HK-2 (cell line): ENCODE measurements around the gene KRTAP10-2.
"Not testable (repeated sequence)": the region's sequence is repeated elsewhere in the genome, so short reads cannot be mapped to it uniquely, and the experiment has no call there.

ENCODE experiments used
- DNase-seq: peaks from one replicate; pipeline ENCODE4 v3.0.0-alpha.2; 2018; ENCODE audit not compliant: unreplicated experiment

KRTAP10-2 gene, protein sequence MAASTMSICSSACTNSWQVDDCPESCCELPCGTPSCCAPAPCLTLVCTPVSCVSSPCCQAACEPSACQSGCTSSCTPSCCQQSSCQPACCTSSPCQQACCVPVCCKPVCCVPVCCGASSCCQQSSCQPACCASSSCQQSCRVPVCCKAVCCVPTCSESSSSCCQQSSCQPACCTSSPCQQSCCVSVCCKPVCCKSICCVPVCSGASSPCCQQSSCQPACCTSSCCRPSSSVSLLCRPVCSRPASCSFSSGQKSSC

DNA sequence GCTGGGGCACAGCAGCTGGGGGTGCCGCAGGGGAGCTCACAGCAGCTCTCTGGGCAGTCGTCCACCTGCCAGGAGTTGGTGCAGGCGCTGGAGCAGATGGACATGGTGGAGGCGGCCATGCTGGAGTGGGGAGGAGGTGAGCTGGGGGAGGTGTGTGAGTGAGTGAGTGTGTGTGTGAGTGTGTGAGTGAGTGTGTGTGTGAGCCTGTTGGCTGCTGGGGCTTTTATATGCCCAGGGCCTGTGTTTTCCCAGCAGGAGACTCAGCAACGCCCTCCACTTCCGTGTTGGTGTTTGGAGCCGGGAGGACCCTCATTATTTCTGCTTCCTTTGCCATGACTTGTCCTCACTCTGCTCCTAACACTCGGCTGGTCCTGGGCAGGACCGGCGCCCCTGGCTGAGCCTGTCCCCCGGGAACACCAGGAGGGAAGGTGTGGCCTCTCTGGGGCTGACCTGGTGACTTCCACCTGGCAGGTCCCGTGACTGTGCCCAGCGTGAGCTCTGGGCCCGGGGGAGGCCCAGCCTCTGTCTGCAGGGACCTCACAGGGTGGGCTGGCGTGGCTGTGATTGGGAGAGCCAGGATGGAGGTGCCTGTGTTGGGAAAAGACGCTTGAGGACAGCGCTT lies at the start of gene KRTAP10-2:
Gene KRTAP10-2, minus strand, starts transcription at position 166 of the 622 bp plus-strand sequence. Its CDS starts 47 bp downstream, at position 119.
- DNase-seq: no peak

DNA sequence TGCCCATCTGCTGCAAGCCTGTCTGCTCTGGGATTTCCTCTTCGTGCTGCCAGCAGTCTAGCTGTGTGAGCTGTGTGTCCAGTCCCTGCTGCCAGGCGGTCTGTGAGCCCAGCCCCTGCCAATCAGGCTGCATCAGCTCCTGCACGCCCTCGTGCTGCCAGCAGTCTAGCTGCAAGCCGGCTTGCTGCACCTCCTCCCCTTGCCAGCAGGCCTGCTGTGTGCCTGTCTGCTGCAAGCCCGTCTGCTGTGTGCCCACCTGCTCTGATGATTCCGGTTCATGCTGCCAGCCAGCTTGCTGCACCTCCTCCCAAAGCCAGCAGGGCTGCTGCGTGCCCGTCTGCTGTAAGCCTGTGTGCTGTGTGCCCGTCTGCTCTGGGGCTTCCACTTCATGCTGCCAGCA lies 49.8 kb upstream of the KRTAP10-2 start:
- not testable (repeated sequence) for DNase-seq

DNA sequence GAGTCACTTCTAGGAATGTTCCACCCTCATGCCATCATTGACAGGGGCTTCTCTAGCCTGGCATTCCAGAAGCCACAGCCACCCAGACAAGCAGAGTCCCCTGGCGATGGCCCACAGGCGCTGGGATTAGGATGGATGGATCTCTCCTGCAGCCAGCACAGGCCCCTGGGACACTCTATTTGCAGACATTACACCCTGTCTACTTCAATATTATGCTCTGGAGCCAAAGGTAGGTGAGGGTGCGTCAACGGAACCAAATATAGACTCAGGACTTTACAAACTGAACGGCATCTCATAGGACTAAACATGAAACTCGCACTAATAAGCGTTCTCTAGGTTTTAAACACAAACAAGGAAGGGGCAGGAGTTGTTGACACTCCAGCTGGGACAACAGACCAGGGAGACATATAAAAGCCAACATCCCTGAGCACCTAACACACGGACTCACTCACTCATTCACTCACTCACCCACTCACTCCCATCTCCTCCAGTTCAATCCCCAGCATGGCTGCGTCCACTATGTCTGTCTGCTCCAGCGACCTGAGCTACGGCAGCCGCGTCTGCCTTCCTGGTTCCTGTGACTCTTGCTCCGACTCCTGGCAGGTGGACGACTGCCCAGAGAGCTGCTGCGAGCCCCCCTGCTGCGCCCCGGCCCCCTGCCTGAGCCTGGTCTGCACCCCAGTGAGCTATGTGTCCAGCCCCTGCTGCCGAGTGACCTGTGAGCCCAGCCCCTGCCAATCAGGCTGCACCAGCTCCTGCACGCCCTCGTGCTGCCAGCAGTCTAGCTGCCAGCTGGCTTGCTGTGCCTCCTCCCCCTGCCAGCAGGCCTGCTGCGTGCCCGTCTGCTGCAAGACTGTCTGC lies 49.0 kb upstream of the KRTAP10-2 start, which contains the start of gene KRTAP10-7:
Gene KRTAP10-7, plus strand, starts transcription at position 480 of the 861 bp plus-strand sequence. Its CDS starts 25 bp downstream, at position 505.
- DNase-seq: not testable (repeated sequence)

DNA sequence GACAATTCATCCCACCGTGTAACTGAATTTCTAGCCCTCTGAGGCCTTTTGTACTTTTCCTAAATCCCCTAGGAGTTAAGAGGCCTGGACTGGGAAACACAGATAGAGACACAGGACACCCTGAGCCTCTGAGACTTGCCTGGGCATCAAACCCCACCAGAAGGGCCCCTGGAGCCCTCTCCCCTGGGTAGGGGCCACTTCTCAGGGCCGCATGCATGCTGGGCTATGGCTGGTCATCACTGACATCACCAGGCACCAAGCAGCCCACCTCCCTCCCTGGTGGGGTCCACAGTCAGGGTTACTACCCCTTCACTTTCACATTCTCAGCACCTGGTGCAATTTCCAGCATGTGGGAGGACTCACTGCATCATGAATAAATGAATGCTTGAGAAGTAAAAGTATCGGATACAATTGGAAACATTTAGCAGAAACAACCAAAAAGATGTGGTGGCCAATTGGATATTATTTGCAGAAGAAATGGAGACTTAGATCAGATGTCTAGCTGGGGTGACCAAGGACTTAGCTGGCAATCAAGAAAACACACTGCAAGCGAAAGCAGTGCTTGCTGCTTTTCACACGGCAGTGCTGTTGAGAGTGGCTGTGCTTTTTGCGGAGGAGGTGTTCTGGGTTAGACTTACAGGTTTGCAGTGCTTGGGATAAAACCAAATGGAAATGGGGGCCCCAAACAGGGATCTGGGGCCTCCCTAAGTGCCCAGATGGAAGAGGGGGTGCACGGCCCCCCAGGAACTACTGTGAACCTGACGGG lies 48.1 kb upstream of the KRTAP10-2 start:
- DNase-seq: no peak

DNA sequence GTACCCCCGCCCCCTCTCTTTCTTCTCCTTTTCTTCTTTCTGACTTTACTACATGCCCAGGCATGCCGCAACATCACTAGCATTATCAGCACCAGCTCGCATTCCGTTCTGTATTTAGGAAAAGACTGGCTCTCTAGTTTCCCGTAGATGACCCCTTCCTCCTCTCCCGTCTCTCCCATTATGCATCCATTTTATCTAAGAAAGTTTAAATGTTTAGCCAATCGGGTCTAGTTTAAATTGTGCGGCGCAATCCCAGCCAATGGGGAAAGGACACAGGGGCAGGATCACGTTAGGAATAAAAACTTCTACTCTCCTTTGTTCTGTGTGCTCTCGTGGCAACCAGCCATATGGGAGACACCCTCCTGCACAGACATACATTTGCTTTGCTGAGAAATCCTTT lies 46.8 kb upstream of the KRTAP10-2 start:
- no peak for DNase-seq

DNA sequence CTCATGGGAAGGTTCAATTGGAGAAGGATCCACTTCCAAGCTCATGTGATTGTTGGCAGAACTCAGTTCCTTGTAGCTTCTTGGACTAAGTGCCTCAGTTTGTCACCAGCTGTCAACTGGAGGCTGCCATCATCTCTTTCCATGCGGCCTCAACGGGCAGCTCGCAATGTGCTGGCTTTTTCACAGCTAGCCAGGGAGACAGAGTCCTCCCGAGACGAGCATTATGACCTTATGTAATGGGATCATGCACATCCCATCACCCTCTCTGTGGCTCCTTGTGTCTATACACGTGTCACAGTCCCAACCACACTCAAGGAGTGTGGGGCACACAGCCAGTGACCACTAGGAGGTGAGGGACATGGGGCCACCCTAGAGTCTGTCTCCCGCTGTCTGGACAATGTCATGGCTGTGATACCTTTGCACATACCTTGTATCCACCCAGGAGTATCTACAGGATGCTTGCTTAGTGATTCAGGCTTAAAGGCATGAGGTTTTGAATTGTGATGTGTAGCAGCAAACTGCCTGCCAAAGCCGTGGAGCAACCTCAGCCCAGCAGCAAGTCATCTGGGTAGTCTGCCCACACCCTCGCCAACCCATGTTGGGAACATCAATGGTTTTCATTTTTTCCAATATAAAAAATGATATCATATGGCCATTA lies 44.9 kb upstream of the KRTAP10-2 start:
- DNase-seq: peak; percentile 30

DNA sequence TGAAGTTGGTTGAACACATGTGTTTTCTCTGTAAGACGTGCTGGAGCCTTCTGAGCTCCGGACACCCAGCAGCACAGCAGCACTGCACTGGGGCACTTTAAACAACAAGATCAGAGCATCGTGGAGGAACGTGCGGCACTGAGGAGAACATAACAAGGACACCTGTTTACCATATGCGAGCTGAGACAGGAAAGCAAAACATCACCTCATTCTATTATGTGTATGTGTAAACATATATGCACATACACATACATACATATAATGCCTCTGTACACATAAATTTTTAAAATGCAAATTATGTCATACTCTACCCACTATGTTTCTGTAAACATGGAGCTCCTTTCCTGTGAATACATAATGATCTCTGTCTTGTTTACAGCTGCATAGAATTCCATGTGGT lies 44.2 kb upstream of the KRTAP10-2 start:
- DNase-seq: no peak

DNA sequence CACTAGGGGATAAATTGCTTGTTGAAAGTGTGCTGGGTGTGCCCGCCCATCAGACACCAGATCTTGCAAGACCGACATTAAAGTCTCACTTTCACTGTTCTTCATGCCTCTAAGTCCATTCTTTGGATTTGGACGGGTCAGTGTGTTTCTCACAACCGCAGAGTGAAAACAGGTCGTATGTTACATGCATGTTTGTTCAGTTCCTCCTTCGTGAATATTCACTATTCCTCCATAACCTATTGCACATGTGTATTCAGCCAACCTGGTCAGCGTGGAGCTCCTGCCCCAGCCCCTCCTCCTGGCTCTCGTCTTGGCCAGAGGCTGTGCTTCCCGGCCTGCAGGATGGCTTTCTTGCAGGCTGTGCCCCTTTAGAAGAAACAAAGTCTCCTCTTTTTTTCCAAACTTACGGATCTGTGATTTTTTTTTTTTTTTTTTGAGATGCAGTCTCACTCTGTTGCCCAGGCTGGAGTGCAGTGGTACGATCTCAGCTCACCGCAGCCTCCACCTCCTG lies 43.2 kb upstream of the KRTAP10-2 start:
- DNase-seq: no peak

DNA sequence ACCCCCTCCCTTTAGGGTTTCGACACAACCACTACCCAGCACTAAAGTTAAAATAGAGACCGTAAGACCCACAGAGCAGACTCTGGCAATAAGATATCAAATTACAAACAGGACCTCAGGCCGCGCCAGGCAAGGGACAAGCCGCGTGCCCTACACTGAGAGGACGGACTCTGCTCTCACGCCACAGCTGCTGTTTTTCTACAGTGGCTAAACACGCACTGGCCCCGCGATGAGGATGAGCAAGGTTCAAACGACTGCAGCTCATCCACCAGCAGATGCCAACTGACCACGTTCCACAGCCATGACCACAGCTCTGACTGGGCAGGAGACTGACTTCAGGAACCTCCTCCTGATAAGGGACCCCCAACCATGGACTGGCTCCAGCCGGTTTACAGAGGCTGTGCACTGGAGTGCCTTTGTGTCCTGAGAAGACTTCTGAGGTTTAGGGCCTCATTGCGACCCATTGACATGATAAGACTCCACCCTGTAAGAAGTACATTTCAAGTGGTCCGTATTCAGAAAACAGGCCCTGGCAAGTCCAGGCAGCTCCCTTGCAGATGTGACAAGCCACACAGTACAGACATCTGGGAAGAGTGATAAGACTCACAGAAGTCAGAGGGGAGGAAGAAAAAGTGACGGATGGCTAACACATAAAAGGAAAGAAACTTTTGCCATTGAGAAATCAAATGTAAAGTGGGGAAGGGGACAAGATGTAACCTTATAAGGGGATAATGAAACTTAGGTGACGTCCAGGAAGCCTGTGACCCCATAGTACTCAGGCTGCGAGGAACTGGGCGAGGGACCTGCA lies 42.5 kb upstream of the KRTAP10-2 start:
- DNase-seq: no peak

DNA sequence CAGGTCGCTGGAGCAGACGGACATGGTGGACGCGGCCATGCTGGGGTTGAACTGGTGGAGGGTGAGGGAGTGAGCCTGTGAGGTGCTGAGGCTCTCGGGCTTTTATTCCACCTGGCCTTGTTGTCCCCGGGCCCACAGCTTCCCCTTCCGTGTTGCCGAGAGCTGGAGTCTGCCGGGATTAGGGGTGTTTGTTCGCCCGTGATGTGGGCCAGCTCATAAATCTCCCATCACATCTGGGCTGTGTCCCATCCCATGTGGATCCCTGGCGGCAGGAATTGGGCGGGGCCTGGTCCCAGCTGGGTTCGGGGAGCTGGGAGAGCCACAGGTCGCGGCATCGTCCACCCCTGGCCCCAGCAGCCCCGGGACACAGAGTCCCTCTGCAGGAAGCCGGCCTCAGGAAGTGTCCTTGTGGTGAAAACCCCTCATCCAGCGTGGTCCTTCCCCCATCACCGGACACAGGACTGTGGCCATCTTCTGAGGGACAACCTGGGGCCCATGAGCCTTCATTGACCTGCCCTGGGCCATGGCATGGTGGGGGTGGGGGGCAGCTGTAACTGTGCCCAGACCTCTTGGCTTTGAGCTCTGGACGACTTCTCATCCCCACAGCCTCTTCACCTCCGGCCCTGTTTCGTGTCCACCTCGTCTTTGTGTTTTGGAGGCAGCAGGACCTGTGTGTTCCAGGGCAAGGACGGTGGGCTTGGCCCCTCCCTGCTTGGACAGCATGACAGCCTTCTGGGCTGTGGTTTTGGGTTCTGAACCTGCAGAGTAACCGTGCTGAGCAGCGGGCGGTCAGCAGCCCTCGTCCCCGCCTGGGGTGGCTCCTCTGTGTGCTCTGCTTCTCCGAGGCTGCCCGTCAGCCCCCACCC lies 41.4 kb upstream of the KRTAP10-2 start, which contains the start of gene KRTAP10-6:
Gene KRTAP10-6, minus strand, starts transcription at position 60 of the 866 bp plus-strand sequence. Its CDS starts 21 bp downstream, at position 39.
- DNase-seq: no peak

DNA sequence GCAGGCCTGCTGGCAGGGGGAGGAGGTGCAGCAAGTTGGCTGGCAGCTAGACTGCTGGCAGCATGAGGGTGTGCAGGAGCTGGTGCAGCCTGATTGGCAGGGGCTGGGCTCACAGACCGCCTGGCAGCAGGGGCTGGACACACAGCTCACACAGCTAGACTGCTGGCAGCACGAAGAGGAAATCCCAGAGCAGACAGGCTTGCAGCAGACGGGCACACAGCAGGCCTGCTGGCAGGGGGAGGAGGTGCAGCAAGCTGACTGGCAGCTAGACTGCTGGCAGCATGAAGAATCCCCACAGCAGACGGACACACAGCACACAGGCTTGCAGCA lies 40.5 kb upstream of the KRTAP10-2 start:
- not testable (repeated sequence) for DNase-seq

DNA sequence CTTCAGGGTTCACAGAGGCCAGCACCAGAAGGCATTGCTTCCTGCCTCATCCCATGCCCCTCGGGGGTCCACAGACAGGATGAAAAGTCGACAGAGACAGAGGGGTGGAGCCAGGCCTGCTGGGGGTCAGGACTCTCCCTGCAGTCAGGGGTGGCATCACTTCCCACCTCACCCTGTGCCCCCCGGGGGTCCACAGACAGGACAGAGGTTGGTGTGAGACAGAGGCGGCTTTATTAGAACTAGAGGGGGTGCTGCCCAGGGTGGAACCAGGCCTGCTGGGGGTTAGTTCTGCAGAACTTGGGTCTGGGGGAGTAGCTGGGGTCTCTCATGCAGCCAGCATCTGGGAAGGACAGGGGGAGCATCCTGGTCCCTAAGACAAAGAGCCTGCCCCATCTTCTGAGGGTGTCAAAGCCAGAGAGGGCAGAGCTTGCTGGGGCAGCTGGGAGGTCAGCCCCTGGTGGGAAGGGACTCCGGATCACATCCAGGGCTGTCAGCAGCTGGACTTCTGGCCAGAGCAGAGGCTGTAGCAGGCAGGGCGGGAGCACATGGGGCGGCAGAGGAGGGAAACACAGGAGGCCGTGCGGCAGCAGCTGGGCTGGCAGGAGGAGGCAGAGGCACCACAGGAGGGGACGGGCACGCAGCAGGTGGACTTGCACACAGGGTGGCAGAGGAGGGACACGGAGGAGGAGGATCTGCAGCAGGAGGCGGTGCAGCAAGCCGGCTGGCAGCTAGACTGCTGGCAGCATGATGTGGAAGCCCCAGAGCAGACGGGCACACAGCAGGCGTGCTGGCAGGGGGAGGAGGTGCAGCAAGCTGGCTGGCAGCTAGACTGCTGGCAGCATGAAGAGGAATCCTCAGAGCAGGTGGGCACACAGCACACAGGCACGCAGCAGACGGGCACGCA lies 39.8 kb upstream of the KRTAP10-2 start:
- not testable (repeated sequence) for DNase-seq

DNA sequence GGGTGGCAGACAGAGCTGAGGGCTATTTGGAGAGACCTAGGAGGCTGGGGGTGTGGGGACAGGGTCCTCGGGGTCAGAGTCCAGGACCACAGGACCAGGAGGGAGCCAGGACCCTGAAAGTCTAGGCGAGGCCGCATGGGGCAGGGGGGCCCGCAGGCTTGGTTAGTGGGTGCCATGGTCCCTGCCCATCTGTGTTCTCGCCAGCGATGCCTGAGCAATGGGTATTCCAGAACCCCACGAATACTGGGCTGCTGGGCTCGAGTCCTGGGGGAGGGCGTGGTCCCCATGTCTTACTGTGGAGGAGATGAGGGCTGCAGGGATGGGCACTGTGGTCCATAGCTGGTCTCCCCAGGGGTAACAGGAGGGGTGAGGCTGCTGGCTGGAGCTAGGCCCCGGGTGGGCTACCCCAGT lies 39.0 kb upstream of the KRTAP10-2 start:
- DNase-seq: no peak

DNA sequence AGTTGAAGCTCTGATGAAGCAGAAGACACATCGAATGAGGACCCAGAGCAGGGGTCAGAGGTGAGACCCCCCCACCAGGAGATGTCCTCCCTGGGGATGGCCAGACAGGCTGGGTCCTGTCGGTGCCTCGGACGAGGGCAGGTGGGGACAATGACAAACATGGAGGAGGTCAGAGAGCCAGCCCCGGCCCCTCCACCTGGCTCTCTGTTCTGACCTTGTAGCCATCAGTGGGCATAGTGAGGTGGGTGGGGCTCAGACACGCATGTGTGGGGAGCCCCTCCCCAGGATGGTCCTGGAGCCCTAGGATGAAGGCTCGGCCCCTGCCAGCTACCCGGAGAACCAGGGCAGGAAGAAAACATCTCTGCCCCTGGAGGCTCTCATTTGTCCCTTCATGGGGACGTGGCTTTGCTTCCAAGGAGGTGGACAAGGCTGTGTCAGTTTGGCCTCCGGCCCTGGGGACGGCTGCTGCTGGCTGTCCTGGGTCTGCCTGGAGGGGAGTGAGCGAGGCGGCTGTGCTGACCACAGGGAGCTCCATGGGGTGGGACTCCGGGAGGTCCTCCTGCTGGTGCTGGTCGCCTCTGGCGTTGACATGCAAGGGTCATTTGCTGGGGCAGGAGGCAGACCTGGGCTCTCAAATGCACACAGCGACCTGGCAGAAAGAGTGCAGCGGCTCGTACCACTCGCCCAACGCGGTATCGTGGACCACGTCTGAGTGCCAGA lies 38.4 kb upstream of the KRTAP10-2 start:
- no peak for DNase-seq

DNA sequence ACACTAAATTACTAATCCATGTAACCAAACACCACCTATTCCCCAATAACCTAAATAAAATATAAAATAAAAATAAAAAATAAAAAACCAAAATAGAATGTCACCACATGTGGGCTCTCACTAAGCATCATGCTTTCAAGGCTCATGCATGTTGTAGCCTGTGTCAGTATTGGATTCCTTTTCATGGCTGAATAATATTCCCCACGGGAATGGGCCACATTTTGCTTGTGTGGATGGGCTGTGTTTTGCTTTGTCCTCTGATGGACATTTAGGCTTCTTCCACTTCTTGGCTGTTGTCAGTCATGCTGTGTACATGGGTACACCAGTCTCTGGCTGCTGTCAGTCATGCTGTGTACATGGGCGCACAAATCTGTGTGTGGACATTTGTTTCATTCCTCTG lies 37.8 kb upstream of the KRTAP10-2 start:
- no peak for DNase-seq

DNA sequence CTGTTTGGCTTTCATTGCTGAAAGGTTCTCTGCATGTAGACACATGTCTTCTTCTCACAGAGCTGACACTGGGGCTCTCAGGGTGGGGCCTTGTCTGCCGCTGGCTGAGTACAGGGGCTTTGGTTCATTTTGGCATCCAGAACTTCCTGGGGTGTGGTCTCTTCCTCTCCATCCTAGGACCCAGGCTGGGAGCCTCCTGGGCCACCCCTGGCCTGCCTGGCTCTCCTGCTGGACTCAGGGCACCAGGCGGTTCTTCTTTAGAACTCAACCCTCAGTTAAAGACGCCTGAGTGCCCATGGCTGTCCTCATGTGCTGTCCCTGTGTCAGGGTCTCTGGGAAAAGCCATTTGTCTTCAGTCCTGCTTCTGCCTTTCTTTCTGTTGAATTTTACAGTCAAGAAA lies 34.6 kb upstream of the KRTAP10-2 start:
- DNase-seq: no peak

DNA sequence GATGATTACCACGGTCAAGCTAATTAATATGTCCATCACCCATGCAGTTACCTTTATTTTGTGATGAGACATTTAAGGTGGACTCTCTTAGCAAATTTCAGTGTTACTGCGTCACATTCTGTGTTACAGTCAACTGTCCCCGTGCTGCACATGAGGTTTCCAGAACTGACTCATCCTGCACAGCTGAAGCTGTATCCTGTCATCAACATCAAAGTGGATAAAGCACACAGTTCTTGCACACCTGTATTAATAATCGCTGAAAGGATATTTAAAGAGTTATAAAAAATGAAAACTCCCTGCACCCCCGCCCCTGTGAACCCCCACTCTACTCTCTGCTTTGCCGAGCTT lies 32.5 kb upstream of the KRTAP10-2 start:
- DNase-seq: no peak
